Measurements from ENCODE around the gene AGAP3.

GRCh38 chr7:151040616-151041375, 45.5 kb upstream of the AGAP3 start:
- TF ChIP-seq REST (IDR thresholded peaks at IDR 0.05) (no peak), MAX (IDR thresholded peaks at IDR 0.05) (no peak), CTCF (IDR thresholded peaks at IDR 0.05; ENCODE audit: low read depth, low read length, missing input control) (no peak), SP1 (IDR thresholded peaks at IDR 0.05) (no peak), TAF1 (conservative IDR thresholded peaks at IDR 0.05) (no peak)
